PC-9 (cell line): ENCODE measurements around the gene CDC37L1.

ENCODE experiments used
- CTCF ChIP-seq: fragments of 200-600 bp; sonication (generic); conservative IDR thresholded peaks from 2 replicates; pipeline ENCODE4 v1.6.1; 2017; ENCODE audit warnings: mixed run types, antibody characterized with exemption, mild to moderate bottlenecking, moderate library complexity
- EZH2 ChIP-seq: fragments of 200-600 bp; sonication (generic); IDR thresholded peaks from 2 replicates; pipeline ENCODE4 v1.8.0; 2017; ENCODE audit warnings: antibody characterized with exemption, low read depth

DNA sequence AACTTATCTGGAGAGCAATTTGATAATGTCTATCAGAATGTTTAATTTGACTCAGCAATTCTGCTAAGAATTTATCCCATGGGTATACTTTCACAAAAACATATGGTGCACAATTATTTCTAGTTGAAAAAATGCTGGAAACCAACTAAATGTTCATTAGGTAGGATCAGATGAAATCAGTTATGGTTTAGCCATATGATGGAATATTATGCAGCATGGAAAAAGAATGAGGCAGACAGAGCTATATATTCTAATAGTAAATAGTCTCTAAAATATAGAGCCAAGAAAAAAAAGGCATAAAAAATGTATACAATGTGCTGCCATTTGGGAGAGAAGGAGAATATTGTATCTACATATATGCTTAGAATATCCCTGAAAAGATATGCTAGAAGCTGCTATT, 9.5 kb upstream of the CDC37L1 start:
- TF ChIP-seq CTCF (no peak), EZH2 (no peak)
